ENCODE data around the gene BDH1.

GRCh38 chr3:197507081-197507480 is 48.7 kb downstream of the BDH1 start:
- TF ChIP-seq, protein P1, sequence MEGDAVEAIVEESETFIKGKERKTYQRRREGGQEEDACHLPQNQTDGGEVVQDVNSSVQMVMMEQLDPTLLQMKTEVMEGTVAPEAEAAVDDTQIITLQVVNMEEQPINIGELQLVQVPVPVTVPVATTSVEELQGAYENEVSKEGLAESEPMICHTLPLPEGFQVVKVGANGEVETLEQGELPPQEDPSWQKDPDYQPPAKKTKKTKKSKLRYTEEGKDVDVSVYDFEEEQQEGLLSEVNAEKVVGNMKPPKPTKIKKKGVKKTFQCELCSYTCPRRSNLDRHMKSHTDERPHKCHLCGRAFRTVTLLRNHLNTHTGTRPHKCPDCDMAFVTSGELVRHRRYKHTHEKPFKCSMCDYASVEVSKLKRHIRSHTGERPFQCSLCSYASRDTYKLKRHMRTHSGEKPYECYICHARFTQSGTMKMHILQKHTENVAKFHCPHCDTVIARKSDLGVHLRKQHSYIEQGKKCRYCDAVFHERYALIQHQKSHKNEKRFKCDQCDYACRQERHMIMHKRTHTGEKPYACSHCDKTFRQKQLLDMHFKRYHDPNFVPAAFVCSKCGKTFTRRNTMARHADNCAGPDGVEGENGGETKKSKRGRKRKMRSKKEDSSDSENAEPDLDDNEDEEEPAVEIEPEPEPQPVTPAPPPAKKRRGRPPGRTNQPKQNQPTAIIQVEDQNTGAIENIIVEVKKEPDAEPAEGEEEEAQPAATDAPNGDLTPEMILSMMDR (conservative IDR thresholded peaks at IDR 0.05; ENCODE audit: low read length), result no peak
- TF ChIP-seq EZH2phosphoT487 (IDR thresholded peaks at IDR 0.05; ENCODE audit: borderline replicate concordance), result no peak
